Neural crest cell (in vitro differentiated cells): ENCODE measurements around the gene SDHAF3. TPM values are rescaled to one million over a fixed set of nuclear protein-coding genes. Genes with fewer than 3 reads are reported as not detected.

Source experiments
- DNase-seq: peaks from one replicate; pipeline ENCODE4 v3.0.0; 2021; ENCODE audit warnings: low read depth, mixed read lengths, low spot score
- H3K27ac Mint-ChIP-seq: one replicate; pipeline ENCODE4 v1.8.0; 2021; ENCODE audit warnings: mild to moderate bottlenecking, mixed read lengths; ENCODE audit not compliant: unreplicated experiment
- H3K27me3 Mint-ChIP-seq: 2 replicates; pipeline ENCODE4 v1.8.0; 2021; ENCODE audit warnings: low read depth, mild to moderate bottlenecking, mixed read lengths
- H3K36me3 Mint-ChIP-seq: 2 replicates; pipeline ENCODE4 v1.8.0; 2021; ENCODE audit warnings: low read depth, mild to moderate bottlenecking, mixed read lengths
- H3K4me1 Mint-ChIP-seq: 2 replicates; pipeline ENCODE4 v1.8.0; 2021; ENCODE audit warnings: mixed read lengths
- H3K4me3 Mint-ChIP-seq: one replicate; pipeline ENCODE4 v1.8.0; 2021; ENCODE audit warnings: mild to moderate bottlenecking, mixed read lengths
- H3K9me3 Mint-ChIP-seq: 2 replicates; pipeline ENCODE4 v1.8.0; 2021; ENCODE audit warnings: mixed read lengths
- total RNA-seq: library from RNA; stranded (reverse); gene quantifications from 2 replicates; pipeline ENCODE4 v1.2.1, GENCODE V29; 2021
- TF ChIP-seq, protein P1 (sequence below): fragments of 200-600 bp; sonication (generic); conservative IDR thresholded peaks from 2 replicates; pipeline ENCODE4 v1.5.0; 2021; ENCODE audit warnings: antibody characterized with exemption, mild to moderate bottlenecking

The SDHAF3 gene
- total RNA-seq, 1 donor from 2014 or later, result 25.1 TPM

DNA sequence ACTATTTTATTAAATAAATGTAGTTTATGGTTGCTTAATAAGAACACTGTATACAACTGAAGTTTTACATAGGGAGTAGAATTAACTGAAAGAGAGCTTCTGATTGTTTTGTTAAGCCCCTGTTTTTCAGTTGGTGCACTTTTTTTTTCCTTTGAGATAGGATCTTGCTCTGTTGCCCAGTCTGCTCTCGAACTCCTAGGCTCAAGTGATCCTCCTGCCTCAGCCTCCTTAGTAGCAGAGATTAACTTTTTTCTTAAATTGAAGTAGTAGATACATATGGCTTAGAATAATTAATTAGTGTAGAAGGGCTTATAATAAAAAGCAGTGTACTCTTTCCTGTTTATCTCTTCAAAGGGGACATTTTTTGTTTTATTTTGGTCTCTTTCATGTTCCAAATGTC is 11.2 kb downstream of the SDHAF3 start:
- Mint-ChIP-seq H3K27ac (no peak overlapping the region), H3K9me3 (peaks cover 11% of the 10 kb centered on the region)

DNA sequence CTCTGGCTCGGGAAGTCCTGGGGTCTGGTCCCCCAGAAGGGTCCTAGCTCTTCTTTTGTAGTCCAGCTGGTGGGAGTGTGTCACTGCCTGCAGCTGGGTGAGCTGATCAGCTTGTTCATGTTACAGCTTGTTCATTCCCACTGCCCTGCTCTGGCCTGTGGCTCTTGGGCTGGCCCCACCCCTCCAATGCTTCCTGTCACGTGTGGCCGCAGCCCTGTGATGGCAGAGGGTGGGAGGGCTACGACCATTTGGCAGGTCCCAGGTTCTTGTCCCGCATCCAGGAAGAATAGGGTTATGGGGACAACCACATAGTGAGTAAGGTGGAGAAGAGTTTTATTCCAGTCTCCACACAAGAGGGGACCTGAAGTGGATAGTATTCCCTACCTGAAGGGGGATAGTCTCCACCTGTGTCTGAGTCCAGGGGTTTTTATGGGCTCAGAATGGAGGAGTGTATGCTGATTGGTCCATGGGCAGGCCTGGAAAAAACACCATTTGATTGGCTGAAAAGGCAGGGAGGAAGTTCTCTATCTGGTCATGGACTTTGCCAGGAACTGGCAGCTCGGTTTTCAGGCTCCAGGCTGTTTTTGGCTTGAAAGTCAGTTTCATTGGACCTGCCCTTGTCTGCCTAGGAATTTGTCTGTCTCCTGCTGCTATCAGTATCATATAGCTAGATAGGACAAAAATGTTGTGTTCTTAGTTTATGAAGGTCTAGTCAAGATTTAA is 13.1 kb downstream of the SDHAF3 start:
- Mint-ChIP-seq H3K27me3 (no peaks in the 10 kb centered on the region), H3K9me3 (peaks cover 2% of the 10 kb centered on the region), H3K4me1 (peaks cover 13% of the 10 kb centered on the region), H3K4me3 (no peak overlapping the region), H3K27ac (no peak overlapping the region), H3K36me3 (peaks cover 11% of the 10 kb centered on the region)
- DNase-seq, result no peak
- TF ChIP-seq, protein P1, sequence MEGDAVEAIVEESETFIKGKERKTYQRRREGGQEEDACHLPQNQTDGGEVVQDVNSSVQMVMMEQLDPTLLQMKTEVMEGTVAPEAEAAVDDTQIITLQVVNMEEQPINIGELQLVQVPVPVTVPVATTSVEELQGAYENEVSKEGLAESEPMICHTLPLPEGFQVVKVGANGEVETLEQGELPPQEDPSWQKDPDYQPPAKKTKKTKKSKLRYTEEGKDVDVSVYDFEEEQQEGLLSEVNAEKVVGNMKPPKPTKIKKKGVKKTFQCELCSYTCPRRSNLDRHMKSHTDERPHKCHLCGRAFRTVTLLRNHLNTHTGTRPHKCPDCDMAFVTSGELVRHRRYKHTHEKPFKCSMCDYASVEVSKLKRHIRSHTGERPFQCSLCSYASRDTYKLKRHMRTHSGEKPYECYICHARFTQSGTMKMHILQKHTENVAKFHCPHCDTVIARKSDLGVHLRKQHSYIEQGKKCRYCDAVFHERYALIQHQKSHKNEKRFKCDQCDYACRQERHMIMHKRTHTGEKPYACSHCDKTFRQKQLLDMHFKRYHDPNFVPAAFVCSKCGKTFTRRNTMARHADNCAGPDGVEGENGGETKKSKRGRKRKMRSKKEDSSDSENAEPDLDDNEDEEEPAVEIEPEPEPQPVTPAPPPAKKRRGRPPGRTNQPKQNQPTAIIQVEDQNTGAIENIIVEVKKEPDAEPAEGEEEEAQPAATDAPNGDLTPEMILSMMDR, result no peak

More for the DNA sequence above, 11.2 kb downstream of the SDHAF3 start:
- no peak for DNase-seq
- TF ChIP-seq, protein P1, result no peak
- Mint-ChIP-seq H3K4me3 (no peak overlapping the region), H3K4me1 (peaks cover 13% of the 10 kb centered on the region), H3K27me3 (no peaks in the 10 kb centered on the region), H3K36me3 (peaks cover 22% of the 10 kb centered on the region)

DNA sequence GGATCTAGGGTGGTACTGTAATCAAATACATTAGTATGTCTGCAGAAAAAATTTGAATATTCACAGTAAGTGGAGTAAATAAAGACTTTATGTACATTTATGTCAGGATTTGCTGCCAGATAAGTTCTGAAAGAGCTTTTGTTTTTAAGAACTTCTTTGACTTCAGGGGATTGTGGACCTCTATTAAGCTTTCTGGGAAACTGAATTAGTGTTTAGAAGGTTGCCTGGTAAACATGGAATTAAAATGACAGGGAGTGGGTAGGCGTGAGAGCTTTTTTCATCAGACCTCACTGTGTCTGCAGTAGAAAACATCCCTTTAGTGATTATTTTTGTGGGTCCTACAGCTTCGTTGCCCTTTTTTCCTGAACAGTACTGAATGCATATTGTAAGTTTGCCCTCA is 15.7 kb downstream of the SDHAF3 start:
- no peak overlapping the region for H3K4me3 Mint-ChIP-seq
- no peaks in the 10 kb centered on the region for H3K27me3 Mint-ChIP-seq
- peaks cover 2% of the 10 kb centered on the region for H3K9me3 Mint-ChIP-seq
- peaks cover 11% of the 10 kb centered on the region for H3K36me3 Mint-ChIP-seq
- H3K27ac Mint-ChIP-seq, result no peak overlapping the region
- TF ChIP-seq, protein P1, result no peak
- H3K4me1 Mint-ChIP-seq, result peaks cover 7% of the 10 kb centered on the region
- no peak for DNase-seq

DNA sequence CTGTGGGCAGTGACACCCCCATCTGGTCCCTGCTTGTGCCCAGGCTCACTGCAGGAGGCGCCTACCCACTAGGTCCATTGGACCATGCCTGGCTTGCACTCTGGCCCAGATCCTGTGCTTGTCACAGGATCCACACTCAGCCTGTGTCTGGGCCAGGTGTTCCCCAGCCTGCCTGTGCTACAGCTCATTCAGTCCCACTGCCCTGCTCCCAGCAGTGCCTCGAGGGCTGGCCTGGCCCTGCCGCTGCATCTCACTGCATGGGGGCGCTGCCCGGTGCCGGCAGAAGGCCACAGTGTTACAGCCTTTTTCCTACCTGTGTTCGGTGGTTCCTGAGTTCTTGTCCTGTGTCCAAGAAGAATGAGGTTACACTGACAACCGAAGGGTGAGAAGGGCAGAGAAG is 21.3 kb downstream of the SDHAF3 start:
- Mint-ChIP-seq H3K4me3 (no peak overlapping the region), H3K9me3 (peaks cover 13% of the 10 kb centered on the region)

DNA sequence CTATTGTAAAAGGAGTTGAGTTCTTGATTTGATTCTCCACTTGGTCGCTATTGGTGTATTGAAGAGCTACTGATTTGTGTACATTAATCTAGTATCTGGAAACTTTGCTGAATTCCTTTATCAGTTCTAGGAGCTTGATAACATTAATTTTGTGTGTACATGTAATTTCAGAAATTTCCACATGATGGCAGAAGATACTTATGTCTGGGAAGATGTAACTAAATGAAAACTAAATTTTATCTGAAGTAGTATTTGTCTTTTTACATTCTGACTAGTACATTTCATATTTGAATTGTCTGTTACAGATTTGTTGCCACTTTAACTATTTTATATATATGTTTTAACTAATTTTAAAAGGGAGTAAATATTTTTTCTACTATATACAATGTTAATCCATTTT is 27.6 kb downstream of the SDHAF3 start:
- Mint-ChIP-seq H3K4me1 (no peaks in the 10 kb centered on the region), H3K27me3 (no peaks in the 10 kb centered on the region), H3K27ac (no peak overlapping the region), H3K36me3 (peaks cover 28% of the 10 kb centered on the region), H3K4me3 (no peak overlapping the region), H3K9me3 (peaks cover 5% of the 10 kb centered on the region)
- TF ChIP-seq, protein P1, result peak; percentile 75
- no peak for DNase-seq

More for the DNA sequence above, 21.3 kb downstream of the SDHAF3 start:
- Mint-ChIP-seq H3K36me3 (peaks cover 40% of the 10 kb centered on the region), H3K4me1 (no peaks in the 10 kb centered on the region), H3K27me3 (no peaks in the 10 kb centered on the region), H3K27ac (no peak overlapping the region)
- DNase-seq, result no peak
- TF ChIP-seq, protein P1, result no peak
